OCI-M2 (cell line): ENCODE data around the gene MPPE1.
"Not testable (repeated sequence)": the region's sequence is repeated elsewhere in the genome, so short reads cannot be mapped to it uniquely, and the experiment has no call there.

Source experiments
- DNase-seq: peaks from one replicate; lab custom pipeline; 2025; ENCODE audit not compliant: unreplicated experiment; lab: John Stamatoyannopoulos, UW

Gene MPPE1

GRCh38 chr18:11925800-11926481, 17.8 kb upstream of the MPPE1 start:
- no peak for DNase-seq

- DNase-seq = no peak
These were observed 15.3 kb upstream of the MPPE1 start for GRCh38 chr18:11923450-11923849.

- not testable (repeated sequence) for DNase-seq
These were observed 11.4 kb upstream of the MPPE1 start for GRCh38 chr18:11919522-11919921.

GRCh38 chr18:11916880-11917279, 8.8 kb upstream of the MPPE1 start:
- DNase-seq = not testable (repeated sequence)

GRCh38 chr18:11909591-11910026, 1.5 kb upstream of the MPPE1 start:
- DNase-seq = no peak

- DNase-seq = no peak
These were observed 941 bp upstream of the MPPE1 start for GRCh38 chr18:11909061-11909455.

- no peak for DNase-seq
These were observed 917 bp downstream of the MPPE1 start for GRCh38 chr18:11906926-11907874.

- DNase-seq = no peak
These were observed 1.9 kb downstream of the MPPE1 start for GRCh38 chr18:11906176-11906575.

GRCh38 chr18:11905613-11906012, 2.5 kb downstream of the MPPE1 start:
- no peak for DNase-seq

- DNase-seq = no peak
These were observed 5.4 kb downstream of the MPPE1 start for GRCh38 chr18:11902522-11903292.

- no peak for DNase-seq
These were observed 6.2 kb downstream of the MPPE1 start for GRCh38 chr18:11901826-11902438.

GRCh38 chr18:11899063-11899462, 9.1 kb downstream of the MPPE1 start:
- no peak for DNase-seq

- DNase-seq = no peak
These were observed 10.3 kb downstream of the MPPE1 start for GRCh38 chr18:11897781-11898180.

- not testable (repeated sequence) for DNase-seq
These were observed 15.7 kb downstream of the MPPE1 start for GRCh38 chr18:11892438-11892837.

- DNase-seq = no peak
These were observed 16.4 kb downstream of the MPPE1 start for GRCh38 chr18:11891737-11892136.

- DNase-seq = no peak
These were observed 18.8 kb downstream of the MPPE1 start for GRCh38 chr18:11889284-11889683.

GRCh38 chr18:11888726-11889125, 19.4 kb downstream of the MPPE1 start:
- no peak for DNase-seq

- DNase-seq = no peak
These were observed 20.6 kb downstream of the MPPE1 start for GRCh38 chr18:11887328-11888128.

- DNase-seq = no peak
These were observed 21.5 kb downstream of the MPPE1 start for GRCh38 chr18:11886577-11887110.
